Erythroblast (primary cell): Measurements from ENCODE around the gene SLC5A10.
A peak's percentile ranks its signal among the peaks of the same experiment; 100 is the strongest.
"Not testable (repeated sequence)": the region's sequence is repeated elsewhere in the genome, so short reads cannot be mapped to it uniquely, and the experiment has no call there.

Experiments used
- DNase-seq, 2 experiments: peaks; one replicate each; lab custom pipeline; 2025; lab: John Stamatoyannopoulos, UW
- GATA1 ChIP-seq: IDR thresholded peaks from 2 replicates; pipeline ENCODE4 v1.6.1; 2011; ENCODE audit warnings: low read depth, mild to moderate bottlenecking, control low read depth, low read length, moderate library complexity
- POLR2A ChIP-seq: IDR thresholded peaks from 2 replicates; pipeline ENCODE4 v1.6.1; 2011; ENCODE audit warnings: mild to moderate bottlenecking, low read length

Gene SLC5A10

DNA sequence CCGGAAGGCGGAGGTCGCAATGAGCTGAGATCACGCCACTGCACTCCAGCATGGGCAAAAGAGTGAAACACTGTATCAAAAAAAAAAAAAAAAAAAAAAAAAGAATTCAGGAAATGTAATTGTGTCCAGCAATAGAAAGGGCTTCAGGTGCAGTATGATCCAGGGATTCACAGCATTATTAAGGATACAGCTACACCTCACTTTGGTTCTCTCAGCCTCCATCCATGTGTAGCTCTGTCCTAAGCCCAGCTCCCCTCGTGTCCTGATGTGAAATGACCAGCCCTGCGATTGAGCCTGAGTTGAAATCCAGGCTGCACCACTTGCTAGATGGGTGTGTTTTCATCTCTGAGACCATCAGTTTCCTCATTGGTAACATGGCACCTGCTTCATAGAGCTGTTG lies 3.0 kb downstream of the SLC5A10 start:
- DNase-seq, result no peak

DNA sequence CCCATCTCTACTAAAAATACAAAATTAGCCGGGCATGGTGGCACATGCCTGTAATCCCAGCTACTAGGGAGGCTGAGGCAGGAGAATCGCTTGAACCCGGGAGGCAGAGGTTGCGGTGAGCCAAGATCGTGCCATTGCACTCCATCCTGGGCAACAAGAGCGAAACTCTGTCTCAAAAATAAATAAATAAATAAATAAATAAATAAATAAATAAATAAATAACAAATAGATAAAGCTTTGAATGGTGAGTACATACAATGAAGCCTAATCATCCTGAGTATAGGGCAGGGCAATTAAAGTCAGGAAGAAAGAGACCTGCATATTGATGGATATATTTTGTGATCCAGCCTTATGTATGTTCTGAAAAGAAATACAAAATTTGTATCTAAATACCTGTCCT lies 4.1 kb downstream of the SLC5A10 start:
- DNase-seq, result not testable (repeated sequence)

More for the DNA sequence above, 3.0 kb downstream of the SLC5A10 start:
- TF ChIP-seq POLR2A (no peak), GATA1 (no peak)

DNA sequence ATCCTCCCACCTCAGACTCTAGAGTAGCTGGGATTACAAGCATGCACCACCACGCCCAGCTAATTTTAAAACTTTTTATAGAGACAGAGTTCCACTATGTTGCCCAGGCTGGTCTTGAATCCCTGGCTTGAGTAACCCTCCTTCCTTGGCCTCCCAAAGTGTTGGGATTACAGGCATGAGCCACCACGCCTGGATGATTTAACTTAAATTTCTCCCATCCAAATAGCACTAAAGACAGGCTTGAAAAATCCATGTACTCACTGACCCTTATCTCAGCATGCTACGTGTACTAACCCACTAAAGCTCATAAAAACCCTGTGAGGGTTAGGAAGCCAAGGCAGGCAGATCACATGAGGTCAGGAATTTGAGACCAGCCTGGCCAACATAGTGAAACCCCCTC lies 4.6 kb downstream of the SLC5A10 start:
- DNase-seq, result no peak
- no peak for TF ChIP-seq GATA1

DNA sequence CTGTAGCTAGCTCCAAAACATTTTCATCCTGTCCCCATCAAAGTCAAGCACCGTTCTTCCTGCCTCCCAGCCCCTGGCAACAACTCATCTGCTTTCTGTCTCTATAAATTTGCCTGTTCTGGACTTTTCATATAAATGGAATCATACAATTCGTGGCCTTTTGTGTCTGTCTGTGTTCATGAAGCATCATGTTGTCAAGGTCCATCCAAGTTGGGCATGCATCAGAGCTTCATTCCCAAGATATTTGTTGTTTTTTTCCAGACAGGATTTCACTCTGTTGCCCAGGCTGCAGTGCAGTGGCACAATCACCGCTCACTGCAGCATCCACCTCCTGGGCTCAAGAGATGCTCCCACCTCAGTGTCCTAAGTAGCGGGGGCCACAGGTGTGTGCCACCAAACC lies 5.9 kb downstream of the SLC5A10 start:
- no peak for DNase-seq
- no peak for TF ChIP-seq POLR2A
- TF ChIP-seq GATA1, result no peak

DNA sequence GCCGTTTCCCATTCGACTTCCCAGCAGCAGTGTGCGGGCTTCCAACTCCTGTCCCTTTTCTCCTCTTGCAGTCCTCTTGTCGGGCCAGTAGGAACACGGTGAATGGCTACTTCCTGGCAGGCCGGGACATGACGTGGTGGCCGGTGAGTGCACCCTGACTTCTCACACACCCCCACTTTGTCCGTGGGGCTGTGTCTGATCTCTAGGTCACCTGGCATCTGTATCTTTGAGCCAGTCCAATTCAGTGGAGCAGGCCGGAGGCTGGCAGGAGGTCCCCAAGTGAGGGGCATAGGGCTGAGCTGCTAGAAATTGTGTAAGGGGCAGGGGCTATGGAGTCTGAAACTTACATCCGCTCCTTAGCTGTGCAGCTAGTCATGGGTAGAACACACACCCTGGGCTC lies 6.6 kb downstream of the SLC5A10 start:
- TF ChIP-seq POLR2A (no peak), GATA1 (no peak)
- DNase-seq, result no peak

DNA sequence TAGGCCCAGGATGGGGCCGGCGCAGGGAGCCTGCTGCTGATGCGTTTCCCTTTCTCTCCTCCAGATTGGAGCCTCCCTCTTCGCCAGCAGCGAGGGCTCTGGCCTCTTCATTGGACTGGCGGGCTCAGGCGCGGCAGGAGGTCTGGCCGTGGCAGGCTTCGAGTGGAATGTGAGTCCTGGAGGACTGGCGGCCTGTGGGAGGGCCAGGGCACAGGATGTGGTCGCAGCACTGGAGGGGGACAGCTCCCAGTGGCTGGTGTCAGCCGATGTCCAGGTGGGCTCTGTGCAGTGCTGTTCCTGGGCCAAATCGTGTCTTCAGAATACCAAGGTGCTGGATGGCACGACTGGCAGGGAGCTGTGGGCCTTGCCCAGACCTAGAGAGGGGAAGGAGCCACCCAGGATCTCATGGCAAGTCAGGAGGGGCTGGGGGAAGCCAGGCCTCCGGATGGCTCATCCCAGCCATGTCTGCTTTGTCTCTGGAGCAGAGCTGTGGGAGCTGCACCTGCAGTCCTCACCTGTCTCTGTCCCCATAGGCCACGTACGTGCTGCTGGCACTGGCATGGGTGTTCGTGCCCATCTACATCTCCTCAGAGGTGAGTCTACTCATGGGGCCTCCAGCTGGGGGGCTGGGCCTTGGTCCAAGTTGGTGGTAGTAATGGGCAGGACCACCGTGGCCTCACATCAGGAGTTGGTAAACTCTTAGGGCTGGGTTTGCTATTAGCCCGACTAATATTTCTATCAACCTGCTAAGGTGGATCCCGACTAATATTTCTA lies 7.3 kb downstream of the SLC5A10 start:
- DNase-seq, result no peak
- TF ChIP-seq GATA1 (no peak), POLR2A (no peak)

DNA sequence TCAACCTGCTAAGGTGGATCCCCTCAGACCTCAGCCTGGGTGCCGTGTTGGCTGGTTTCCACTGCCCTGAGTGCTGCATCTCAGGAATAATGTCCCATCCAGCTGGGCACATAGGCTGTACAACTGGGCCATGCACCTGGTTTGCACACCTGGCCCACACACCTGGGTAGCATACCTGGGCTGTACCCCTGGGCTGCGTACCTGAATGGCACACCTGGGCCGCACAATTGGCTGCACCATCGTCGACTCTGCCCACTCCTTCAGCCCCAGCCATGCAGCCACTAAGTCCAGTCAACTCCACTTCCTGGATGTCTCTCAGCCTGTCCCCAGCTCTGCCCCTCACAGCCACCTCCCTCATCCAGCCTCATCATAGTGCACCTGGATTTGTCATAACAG lies 7.9 kb downstream of the SLC5A10 start:
- TF ChIP-seq GATA1, result no peak
- no peak for TF ChIP-seq POLR2A
- no peak for DNase-seq

DNA sequence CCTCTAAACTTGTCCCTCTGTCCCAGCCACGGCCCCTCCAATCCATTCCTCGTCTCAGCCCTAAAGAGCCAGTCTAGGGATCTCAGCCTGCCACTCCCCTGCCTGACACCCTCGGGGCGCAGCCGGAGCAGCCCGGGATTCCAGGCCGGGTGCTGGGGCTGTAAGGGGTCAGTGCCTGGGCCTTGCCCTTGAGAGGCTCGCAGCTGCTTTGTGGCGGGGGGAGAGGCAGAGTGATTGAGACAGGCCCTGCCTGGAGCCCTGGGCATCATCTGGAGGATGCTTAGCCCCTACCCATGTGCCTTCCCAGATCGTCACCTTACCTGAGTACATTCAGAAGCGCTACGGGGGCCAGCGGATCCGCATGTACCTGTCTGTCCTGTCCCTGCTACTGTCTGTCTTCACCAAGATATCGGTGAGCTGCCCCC lies 8.3 kb downstream of the SLC5A10 start:
- TF ChIP-seq POLR2A, result no peak
- TF ChIP-seq GATA1, result no peak
- no peak for DNase-seq

DNA sequence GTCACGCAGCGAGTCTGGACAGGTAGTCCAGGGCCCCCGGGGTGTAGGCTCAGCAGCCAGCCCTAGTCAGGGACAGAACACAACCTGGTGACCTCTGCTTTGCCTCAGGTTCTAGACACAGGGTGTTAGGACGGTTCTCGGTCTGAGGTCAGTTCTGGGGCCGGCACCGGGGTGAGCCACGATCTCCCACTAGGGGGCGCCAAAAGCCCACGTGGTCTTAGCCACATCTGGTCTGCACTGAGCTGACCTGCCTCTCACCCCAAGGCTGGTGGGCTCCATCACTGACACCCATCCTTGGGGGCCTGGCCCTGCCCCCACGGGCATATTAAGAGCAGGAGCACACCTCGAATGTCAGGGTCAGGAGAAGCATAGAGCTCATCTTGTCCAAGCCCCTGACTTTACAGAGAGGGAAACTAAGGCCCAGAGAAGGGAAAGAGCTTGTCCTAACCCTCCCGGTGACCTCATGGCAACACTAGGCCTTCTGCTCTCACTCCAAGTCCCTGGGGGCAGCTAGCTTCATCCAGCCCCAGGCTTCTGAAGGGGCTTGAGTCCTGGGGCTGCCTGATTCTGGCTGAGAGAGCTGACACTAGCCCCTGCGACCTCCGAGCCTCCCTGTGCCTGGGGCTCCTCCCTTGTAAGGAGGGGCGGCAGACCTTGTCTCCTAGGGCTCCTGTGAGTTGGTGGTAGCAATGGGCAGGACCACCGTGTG lies 9.0 kb downstream of the SLC5A10 start:
- DNase-seq, result peak; percentile 68 to 86
- no peak for TF ChIP-seq GATA1
- TF ChIP-seq POLR2A, result no peak

DNA sequence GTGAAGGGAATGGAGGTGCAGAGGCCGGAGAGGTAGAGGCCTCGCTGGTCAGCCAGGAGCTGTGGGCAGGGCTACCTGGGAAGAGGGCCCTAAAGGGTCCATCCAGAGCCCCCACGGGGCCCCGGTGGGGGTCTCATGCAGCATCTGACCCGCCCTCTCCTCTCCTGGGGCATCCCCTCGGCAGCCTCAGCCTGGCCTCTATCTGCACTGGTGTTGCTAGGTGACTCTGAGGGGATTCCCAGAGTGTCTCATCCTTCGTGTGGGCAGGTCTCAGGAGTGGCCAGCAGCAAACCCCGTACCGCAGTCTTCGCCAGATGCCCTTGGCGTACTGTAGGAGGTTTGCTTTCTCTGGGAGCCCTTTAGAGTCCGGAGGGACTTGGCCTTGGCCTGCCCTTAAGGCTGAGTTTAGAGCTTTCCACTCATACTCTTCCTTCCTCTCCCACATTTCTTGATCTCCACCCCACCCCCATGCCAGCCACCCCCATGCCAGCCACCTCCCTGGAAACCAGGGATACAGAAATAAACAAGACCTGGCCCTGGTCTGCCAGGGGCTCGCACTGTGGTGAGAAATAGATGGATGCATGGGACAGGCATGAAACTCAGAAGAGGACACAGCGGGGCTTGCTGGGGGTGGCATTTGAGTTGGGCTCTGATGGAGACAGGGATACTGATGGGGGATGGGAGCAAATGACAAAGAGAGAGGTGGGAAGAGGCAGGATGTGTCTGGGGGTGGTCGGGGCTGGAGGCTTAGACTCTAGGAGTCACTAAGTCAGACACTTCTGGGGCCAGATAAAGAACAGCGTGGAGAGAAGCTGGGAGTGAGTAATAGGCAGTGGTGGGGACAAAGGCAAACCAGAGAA lies 9.9 kb downstream of the SLC5A10 start:
- TF ChIP-seq POLR2A (no peak), GATA1 (no peak)
- DNase-seq, result no peak

DNA sequence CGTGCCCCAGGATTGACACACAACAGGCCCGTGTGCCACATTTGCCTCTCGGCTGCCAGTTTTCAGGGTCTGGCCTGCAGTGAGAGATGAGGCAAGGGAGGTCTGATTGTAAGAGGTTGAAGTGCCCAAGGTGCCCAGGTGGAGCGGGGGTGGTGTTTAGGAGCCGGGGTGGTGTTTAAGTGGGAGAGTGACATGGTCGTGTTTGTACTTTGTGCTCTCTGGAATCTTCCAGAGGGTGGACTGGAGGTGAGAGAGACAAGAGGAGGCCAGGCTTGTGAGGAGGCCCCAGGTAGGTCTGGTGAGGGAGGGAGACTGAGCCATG lies 10.5 kb downstream of the SLC5A10 start:
- no peak for DNase-seq
- TF ChIP-seq POLR2A, result no peak
- no peak for TF ChIP-seq GATA1

DNA sequence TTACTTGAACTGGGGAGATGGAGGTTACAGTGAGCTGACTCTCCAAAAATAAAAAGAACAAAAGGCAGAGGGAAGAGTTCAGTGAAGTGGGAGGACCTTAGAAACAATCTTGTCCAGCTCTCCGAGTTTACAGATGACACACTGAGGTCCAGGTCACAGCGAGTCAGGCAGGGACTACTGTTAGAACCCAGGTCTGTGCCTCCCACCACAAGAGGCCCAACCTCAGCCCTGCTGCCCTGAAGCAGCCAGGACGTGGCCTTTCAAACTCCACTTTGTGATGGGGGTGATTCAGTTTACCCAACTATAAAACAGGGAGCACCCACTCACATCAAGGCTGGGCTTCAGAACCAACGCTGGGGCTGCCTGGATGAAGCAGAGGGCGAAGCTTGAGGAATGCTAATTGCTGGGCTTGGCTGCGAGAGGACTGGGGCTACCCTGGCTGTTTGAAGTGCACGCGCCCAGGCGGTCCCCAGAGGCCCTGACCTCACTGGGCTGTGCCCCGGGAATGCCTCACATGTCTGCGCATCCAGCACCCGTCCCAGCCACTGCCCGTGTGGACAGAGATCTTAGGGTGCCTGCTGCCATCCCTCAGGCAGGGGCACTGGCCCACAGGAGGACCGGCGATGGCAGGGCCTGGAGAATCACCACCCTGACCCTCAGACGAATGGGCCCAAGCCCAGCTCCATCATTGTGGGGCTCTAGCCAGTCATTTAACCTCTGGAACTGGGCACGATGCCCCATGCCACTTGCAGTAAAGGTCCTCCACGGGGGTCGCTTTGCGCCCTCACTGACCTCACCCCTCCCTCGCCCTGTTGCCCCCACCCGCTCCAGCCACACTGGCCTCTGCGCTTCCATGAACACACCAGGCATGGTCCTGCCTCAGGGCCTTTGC lies 11.4 kb downstream of the SLC5A10 start:
- TF ChIP-seq GATA1, result no peak
- no peak for TF ChIP-seq POLR2A
- DNase-seq, result no peak

DNA sequence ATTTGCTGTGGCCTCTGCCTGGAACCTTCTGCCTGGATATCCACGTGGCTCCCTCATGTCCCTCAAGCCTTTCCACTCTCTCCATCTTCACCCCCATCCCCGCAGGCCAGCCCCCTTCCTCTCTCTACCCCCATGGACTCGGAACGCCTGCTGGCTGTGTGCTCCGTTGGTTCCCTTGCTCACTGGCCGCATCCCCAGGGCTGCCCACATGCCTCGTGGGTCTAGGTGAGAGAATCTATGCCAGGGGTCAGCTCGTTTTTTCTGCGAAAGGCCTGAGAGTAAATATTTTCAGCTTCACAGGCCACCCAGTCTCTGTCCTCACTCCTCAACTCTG lies 12.0 kb downstream of the SLC5A10 start:
- TF ChIP-seq GATA1, result no peak
- TF ChIP-seq POLR2A, result no peak
- DNase-seq, result no peak
